AG04450 (cell line): ENCODE data around the gene PRMT5. TPM values are rescaled to one million over a fixed set of nuclear protein-coding genes. Genes with fewer than 3 reads are reported as not detected.

Experiments used
- CTCF ChIA-PET: fragments of 300-600, 350-600 bp; formaldehyde crosslinking; extraction: SDS; loops from one replicate; lab custom pipeline; 2022; ENCODE audit warnings: antibody characterized with exemption, inconsistent platforms; lab: Charles Lee
- POLR2A ChIA-PET: fragments of 350-600 bp; formaldehyde crosslinking; extraction: SDS; loops from one replicate; lab custom pipeline; 2021; ENCODE audit warnings: antibody characterized with exemption, inconsistent platforms; lab: Yijun Ruan, JAX
- DNase-seq: peaks from one replicate; pipeline ENCODE4 v3.0.0-alpha.2; 2011; ENCODE audit warnings: low read depth, low spot score
- H3K27ac ChIP-seq: one replicate; pipeline ENCODE4 v1.5.1; 2012; ENCODE audit warnings: low read depth, low read length, control low read depth
- H3K27me3 ChIP-seq: one replicate; pipeline ENCODE4 v1.6.0; 2012; ENCODE audit warnings: low read length; ENCODE audit not compliant: control insufficient read depth, insufficient read depth
- H3K4me3 ChIP-seq: 2 replicates; pipeline ENCODE4 v1.5.1; 2011; ENCODE audit warnings: mild to moderate bottlenecking, low read depth, low read length, control low read depth
- H3K9me3 ChIP-seq: 2 replicates; pipeline ENCODE4 v1.5.1; 2012; ENCODE audit warnings: low read length; ENCODE audit not compliant: control insufficient read depth, insufficient read depth
- CTCF ChIP-seq: IDR thresholded peaks from 2 replicates; pipeline ENCODE4 v1.5.1; 2011; ENCODE audit warnings: low read depth, low read length, control low read depth, inconsistent platforms
- polyA plus RNA-seq: library from polyadenylated mRNA; depleted of rRNA; stranded (reverse); fragments of >200 nt; gene quantifications from 2 replicates; pipeline ENCODE4 v1.2.3, GENCODE V29; 2011

Gene PRMT5
- polyA plus RNA-seq, 1 experiment = 125 TPM

GRCh38 chr14:22976620-22977433, 47.7 kb upstream of the PRMT5 start:
- Histone ChIP-seq H3K9me3 (peaks cover under 1% of the 10 kb centered on the region; the same call in 1 of the 2 replicates), H3K27me3 (no peaks in the 10 kb centered on the region), H3K4me3 (peak overlapping the region; percentile 15; the same call in 1 of the 2 replicates), H3K27ac (peak overlapping the region; percentile 69)
- 0 out of 2 replicates have a peak, but pooled peaks have one; percentile 7 for TF ChIP-seq CTCF
- CTCF ChIA-PET = interaction anchor here (0.7 to 8.1 kb wide), 9 partner anchors 9 to 1185 kb away, joined by 3 to 181 read pairs (median 9); partner anchors contain the start of genes AJUBA, CDH24 and PRMT5
- no peak for DNase-seq
- POLR2A ChIA-PET = interaction anchor here (0.7 to 2.8 kb wide), 9 partner anchors 10 to 274 kb away, joined by 3 to 12 read pairs (median 4); partner anchors contain the start of genes HAUS4, LRP10 and PRMT5

- POLR2A ChIA-PET = no interaction called here
- Histone ChIP-seq H3K9me3 (no peaks in the 10 kb centered on the region), H3K4me3 (no peak overlapping the region), H3K27me3 (no peaks in the 10 kb centered on the region), H3K27ac (no peak overlapping the region)
- CTCF ChIA-PET = interaction anchor here (0.6 to 8.1 kb wide), 5 partner anchors 11 to 82 kb away, joined by 3 to 181 read pairs (median 5); partner anchors contain the start of genes AJUBA and PRMT5
- DNase-seq = no peak
- no peak for TF ChIP-seq CTCF
Measured at GRCh38 chr14:22974530-22975313, 45.5 kb upstream of the PRMT5 start.

- Histone ChIP-seq H3K27ac (no peak overlapping the region), H3K9me3 (no peaks in the 10 kb centered on the region), H3K4me3 (no peak overlapping the region), H3K27me3 (no peaks in the 10 kb centered on the region)
- peak; percentile 68 for TF ChIP-seq CTCF
- ChIA-PET POLR2A (interaction anchor here (1.0 to 1.9 kb wide), 3 partner anchors 9 to 85 kb away, joined by 3 to 6 read pairs (median 6); partner anchors contain the start of gene AJUBA), CTCF (interaction anchor here (0.5 to 8.1 kb wide), 26 partner anchors 9 to 416 kb away, joined by 3 to 181 read pairs (median 4); partner anchors contain the start of genes AJUBA, CDH24, HAUS4 and PRMT5)
- no peak for DNase-seq
Measured at GRCh38 chr14:22973217-22974032, 44.2 kb upstream of the PRMT5 start.

- Histone ChIP-seq H3K9me3 (no peaks in the 10 kb centered on the region), H3K4me3 (no peak overlapping the region), H3K27ac (no peak overlapping the region), H3K27me3 (no peaks in the 10 kb centered on the region)
- no peak for TF ChIP-seq CTCF
- DNase-seq = no peak
- ChIA-PET POLR2A (interaction anchor here (1.9 kb wide), 1 partner anchor 86 kb away, joined by 6 read pairs; no protein-coding TSS in a partner anchor), CTCF (interaction anchor here (0.9 to 8.1 kb wide), 19 partner anchors 8 to 415 kb away, joined by 3 to 181 read pairs (median 8); partner anchors contain the start of genes AJUBA, CDH24, HAUS4 and PRMT5)
Measured at GRCh38 chr14:22972313-22972930, 43.2 kb upstream of the PRMT5 start.
